ENCODE results near the gene EXTL2.
"Not testable (repeated sequence)": the region's sequence is repeated elsewhere in the genome, so short reads cannot be mapped to it uniquely, and the experiment has no call there.

The EXTL2 gene

DNA sequence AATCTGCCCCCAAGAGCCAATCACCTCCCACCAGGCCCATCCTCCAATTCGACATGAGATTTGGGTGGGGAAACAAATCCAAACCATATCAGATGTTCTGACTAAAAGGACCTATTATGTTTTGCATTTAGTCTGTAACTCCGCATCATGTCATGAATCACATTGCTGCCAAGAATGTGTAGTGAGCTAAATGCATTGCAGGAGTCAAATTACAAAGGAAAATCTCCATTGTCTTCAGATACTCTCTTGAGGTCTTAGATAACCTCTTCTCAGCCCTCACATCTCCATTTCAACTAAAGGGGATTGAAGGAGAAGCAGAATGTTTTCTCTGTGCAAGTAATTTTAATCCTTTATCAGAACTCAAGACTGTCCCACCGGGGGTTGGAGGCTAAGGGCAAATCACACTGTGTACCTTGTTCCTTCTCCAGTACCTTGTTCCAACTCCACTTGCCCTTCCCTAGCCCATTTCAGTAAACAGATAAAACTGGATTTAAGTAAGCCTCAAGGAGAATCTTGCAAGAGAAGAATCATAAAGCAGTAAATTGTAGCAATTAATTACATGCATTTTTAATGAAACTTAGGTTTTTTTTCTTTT lies 34.1 kb downstream of the EXTL2 start:
- no peak overlapping the region for H3K4me3 ChIP-seq (replicated peaks; ENCODE audit: insufficient read depth, low read length)
- H3K27ac ChIP-seq (replicated peaks), result no peak overlapping the region
- no peaks in the 10 kb centered on the region for H3K27me3 ChIP-seq (ENCODE audit: insufficient read depth, poor library complexity, severe bottlenecking)
- TF ChIP-seq, protein P1, sequence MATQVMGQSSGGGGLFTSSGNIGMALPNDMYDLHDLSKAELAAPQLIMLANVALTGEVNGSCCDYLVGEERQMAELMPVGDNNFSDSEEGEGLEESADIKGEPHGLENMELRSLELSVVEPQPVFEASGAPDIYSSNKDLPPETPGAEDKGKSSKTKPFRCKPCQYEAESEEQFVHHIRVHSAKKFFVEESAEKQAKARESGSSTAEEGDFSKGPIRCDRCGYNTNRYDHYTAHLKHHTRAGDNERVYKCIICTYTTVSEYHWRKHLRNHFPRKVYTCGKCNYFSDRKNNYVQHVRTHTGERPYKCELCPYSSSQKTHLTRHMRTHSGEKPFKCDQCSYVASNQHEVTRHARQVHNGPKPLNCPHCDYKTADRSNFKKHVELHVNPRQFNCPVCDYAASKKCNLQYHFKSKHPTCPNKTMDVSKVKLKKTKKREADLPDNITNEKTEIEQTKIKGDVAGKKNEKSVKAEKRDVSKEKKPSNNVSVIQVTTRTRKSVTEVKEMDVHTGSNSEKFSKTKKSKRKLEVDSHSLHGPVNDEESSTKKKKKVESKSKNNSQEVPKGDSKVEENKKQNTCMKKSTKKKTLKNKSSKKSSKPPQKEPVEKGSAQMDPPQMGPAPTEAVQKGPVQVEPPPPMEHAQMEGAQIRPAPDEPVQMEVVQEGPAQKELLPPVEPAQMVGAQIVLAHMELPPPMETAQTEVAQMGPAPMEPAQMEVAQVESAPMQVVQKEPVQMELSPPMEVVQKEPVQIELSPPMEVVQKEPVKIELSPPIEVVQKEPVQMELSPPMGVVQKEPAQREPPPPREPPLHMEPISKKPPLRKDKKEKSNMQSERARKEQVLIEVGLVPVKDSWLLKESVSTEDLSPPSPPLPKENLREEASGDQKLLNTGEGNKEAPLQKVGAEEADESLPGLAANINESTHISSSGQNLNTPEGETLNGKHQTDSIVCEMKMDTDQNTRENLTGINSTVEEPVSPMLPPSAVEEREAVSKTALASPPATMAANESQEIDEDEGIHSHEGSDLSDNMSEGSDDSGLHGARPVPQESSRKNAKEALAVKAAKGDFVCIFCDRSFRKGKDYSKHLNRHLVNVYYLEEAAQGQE (IDR thresholded peaks at IDR 0.05; ENCODE audit: insufficient replicate concordance, low read depth), result no peak
- TF ChIP-seq SPI1 (IDR thresholded peaks at IDR 0.05; ENCODE audit: borderline replicate concordance, low read depth) (no peak), GABPA (IDR thresholded peaks at IDR 0.05; ENCODE audit: low read depth) (no peak), POLR2AphosphoS5 (IDR thresholded peaks at IDR 0.05; ENCODE audit: low read depth) (no peak)
- TF ChIP-seq, protein P2, sequence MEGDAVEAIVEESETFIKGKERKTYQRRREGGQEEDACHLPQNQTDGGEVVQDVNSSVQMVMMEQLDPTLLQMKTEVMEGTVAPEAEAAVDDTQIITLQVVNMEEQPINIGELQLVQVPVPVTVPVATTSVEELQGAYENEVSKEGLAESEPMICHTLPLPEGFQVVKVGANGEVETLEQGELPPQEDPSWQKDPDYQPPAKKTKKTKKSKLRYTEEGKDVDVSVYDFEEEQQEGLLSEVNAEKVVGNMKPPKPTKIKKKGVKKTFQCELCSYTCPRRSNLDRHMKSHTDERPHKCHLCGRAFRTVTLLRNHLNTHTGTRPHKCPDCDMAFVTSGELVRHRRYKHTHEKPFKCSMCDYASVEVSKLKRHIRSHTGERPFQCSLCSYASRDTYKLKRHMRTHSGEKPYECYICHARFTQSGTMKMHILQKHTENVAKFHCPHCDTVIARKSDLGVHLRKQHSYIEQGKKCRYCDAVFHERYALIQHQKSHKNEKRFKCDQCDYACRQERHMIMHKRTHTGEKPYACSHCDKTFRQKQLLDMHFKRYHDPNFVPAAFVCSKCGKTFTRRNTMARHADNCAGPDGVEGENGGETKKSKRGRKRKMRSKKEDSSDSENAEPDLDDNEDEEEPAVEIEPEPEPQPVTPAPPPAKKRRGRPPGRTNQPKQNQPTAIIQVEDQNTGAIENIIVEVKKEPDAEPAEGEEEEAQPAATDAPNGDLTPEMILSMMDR (IDR thresholded peaks at IDR 0.05; ENCODE audit: insufficient read depth, low read length), result no peak
- DNase-seq (ENCODE audit: low read depth in 1 of 2, low spot score in 1 of 2), result no peak

DNA sequence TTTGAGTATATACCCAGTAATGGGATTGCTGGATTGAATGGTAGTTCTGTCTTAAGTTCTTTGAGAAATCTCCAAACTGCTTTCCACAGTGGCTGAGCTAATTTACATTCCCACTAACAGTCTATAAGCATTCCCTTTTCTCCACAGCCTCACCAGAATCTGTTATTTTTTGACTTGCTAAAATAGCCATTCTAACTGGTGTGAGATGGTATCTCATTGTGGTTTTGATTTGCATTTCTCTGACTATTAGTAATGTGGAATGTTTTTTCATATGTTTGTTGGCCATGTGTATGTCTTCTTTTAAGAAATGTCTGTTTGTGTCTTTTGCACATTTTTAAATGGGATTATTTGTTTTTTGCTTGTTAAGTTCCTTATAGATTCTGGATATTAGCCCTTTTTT lies 39.5 kb downstream of the EXTL2 start:
- not testable (repeated sequence) for H3K27ac ChIP-seq (replicated peaks); H3K4me3 ChIP-seq (replicated peaks; ENCODE audit: insufficient read depth, low read length); H3K27me3 ChIP-seq (ENCODE audit: insufficient read depth, poor library complexity, severe bottlenecking); DNase-seq (ENCODE audit: low read depth in 1 of 2, low spot score in 1 of 2)

DNA sequence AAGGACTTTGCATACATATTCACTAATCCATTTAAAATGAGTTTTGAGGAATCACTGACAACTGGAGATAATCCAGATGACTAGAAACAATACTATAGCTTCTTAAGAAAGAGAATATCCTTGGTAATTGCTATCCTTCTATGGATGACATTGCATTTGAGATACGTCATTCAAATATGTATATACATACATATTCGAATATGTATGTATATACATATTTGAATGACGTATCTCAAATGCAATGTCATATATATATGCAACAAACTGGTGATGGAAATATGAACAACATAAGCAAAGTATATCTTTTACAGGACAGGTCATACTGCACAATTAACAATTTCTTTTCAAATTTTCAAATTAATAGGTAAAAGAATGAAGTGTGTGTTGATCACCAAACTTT lies 41.7 kb downstream of the EXTL2 start:
- Histone ChIP-seq H3K27me3 (ENCODE audit: insufficient read depth, poor library complexity, severe bottlenecking) (no peaks in the 10 kb centered on the region), H3K4me3 (replicated peaks; ENCODE audit: insufficient read depth, low read length) (no peak overlapping the region), H3K27ac (replicated peaks) (no peak overlapping the region)
- no peak for DNase-seq (ENCODE audit: low read depth in 1 of 2, low spot score in 1 of 2)
- TF ChIP-seq POLR2AphosphoS5 (IDR thresholded peaks at IDR 0.05; ENCODE audit: low read depth) (no peak), SPI1 (IDR thresholded peaks at IDR 0.05; ENCODE audit: borderline replicate concordance, low read depth) (no peak), GABPA (IDR thresholded peaks at IDR 0.05; ENCODE audit: low read depth) (no peak)
- TF ChIP-seq, protein P1 (IDR thresholded peaks at IDR 0.05; ENCODE audit: insufficient replicate concordance, low read depth), result no peak
- TF ChIP-seq, protein P2 (IDR thresholded peaks at IDR 0.05; ENCODE audit: insufficient read depth, low read length), result no peak

DNA sequence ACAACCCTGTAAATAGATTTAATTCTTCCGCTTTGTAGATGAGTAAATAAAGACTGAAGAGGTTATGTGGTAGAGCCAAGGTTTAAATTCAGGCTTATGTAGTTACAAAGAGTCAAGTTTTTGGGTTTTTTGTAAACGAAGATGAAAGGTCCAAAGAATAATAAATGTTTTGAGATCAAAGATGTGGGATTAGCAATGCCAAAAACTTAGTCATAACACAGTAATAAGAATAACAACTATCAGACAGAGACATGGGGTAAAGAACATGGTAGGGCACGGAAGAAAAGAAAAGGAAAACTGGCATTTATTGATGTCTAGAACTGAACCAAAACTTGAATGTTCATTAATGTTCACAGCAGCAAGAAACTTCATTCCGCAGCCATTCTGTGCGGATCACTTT lies 42.9 kb downstream of the EXTL2 start:
- H3K27me3 ChIP-seq (ENCODE audit: insufficient read depth, poor library complexity, severe bottlenecking), result no peaks in the 10 kb centered on the region
- H3K4me3 ChIP-seq (replicated peaks; ENCODE audit: insufficient read depth, low read length), result no peak overlapping the region
- DNase-seq (ENCODE audit: low read depth in 1 of 2, low spot score in 1 of 2), result no peak
- TF ChIP-seq, protein P1 (IDR thresholded peaks at IDR 0.05; ENCODE audit: insufficient replicate concordance, low read depth), result no peak
- TF ChIP-seq, protein P2 (IDR thresholded peaks at IDR 0.05; ENCODE audit: insufficient read depth, low read length), result no peak
- H3K27ac ChIP-seq (replicated peaks), result no peak overlapping the region
